ENCODE results near the gene RPS26. TPM values are rescaled to one million over a fixed set of nuclear protein-coding genes. Genes with fewer than 3 reads are reported as not detected.

The RPS26 gene
- total and polyA plus RNA-seq, 2 of the 13 experiments (the other 11 are each of a cell fraction or from before 2014, with no cell fraction given) = 150 to 421 TPM

DNA sequence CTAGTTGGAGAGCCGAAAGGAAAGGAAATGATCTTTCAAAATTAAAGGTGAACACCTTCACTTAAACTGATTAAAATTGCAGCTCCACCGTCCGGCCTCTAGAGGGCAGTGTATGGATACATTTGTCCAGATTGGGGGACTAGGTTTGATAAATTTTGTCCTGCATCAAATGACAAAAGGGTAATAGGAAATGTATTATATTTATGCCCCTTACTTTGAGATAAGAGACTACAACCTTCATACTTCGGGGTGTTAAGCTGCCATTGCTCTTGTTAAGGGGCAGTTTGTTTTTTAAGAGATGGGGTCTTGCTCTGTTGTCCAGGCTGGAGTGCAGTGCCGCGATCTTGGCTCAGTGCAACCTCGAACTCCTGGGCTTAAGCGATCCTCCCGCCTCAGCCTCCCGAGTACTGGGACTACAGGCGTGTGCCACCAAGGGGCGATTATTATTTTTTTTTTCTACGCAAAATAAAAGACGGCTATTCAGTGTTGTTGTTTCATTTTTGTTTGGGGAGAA is 45.5 kb upstream of the RPS26 start (continued):
- no peak for TF ChIP-seq ZNF430 (CRISPR knock-in tag; IDR thresholded peaks at IDR 0.05)
- TF ChIP-seq, protein P1, sequence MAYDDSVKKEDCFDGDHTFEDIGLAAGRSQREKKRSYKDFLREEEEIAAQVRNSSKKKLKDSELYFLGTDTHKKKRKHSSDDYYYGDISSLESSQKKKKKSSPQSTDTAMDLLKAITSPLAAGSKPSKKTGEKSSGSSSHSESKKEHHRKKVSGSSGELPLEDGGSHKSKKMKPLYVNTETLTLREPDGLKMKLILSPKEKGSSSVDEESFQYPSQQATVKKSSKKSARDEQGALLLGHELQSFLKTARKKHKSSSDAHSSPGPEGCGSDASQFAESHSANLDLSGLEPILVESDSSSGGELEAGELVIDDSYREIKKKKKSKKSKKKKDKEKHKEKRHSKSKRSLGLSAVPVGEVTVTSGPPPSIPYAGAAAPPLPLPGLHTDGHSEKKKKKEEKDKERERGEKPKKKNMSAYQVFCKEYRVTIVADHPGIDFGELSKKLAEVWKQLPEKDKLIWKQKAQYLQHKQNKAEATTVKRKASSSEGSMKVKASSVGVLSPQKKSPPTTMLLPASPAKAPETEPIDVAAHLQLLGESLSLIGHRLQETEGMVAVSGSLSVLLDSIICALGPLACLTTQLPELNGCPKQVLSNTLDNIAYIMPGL (CRISPR knock-in tag; IDR thresholded peaks at IDR 0.05; ENCODE audit: borderline replicate concordance in 1 of 2, low read depth in 1 of 2) = peak in 1 of 2 experiments; percentile 42; a peak in 1 of 4 replicates
- TF ChIP-seq ZNF282 (IDR thresholded peaks at IDR 0.05; ENCODE audit: partially characterized antibody) = no peak
- TF ChIP-seq HNRNPL (IDR thresholded peaks at IDR 0.05; ENCODE audit: low read depth, low read length) = no peak
- no peak for TF ChIP-seq PLRG1 (conservative IDR thresholded peaks at IDR 0.05)
- no peak for TF ChIP-seq HOXD1 (CRISPR knock-in tag; IDR thresholded peaks at IDR 0.05)
- TF ChIP-seq CHD4 (IDR thresholded peaks at IDR 0.05; ENCODE audit: borderline replicate concordance, low read length) = peak; percentile 95
- TF ChIP-seq MEF2D (CRISPR knock-in tag; IDR thresholded peaks at IDR 0.05) = no peak
- TF ChIP-seq ZNF3 (CRISPR knock-in tag; IDR thresholded peaks at IDR 0.05) = peak; percentile 70; the same call in 1 of the 2 replicates
- no peak for TF ChIP-seq HNF4G (IDR thresholded peaks at IDR 0.05; ENCODE audit: borderline replicate concordance, low read depth, low read length)
- TF ChIP-seq HNF4G (CRISPR knock-in tag; IDR thresholded peaks at IDR 0.05; ENCODE audit: borderline replicate concordance, low read depth) = no peak
- TF ChIP-seq NAIF1 (CRISPR knock-in tag; IDR thresholded peaks at IDR 0.05; ENCODE audit: borderline replicate concordance) = peak; percentile 75; the same call in 1 of the 2 replicates
- no peak for TF ChIP-seq ZNF564 (CRISPR knock-in tag; IDR thresholded peaks at IDR 0.05)
- no peak for TF ChIP-seq ZNF724P (CRISPR knock-in tag; IDR thresholded peaks at IDR 0.05; ENCODE audit: borderline replicate concordance)
- TF ChIP-seq, protein P2, sequence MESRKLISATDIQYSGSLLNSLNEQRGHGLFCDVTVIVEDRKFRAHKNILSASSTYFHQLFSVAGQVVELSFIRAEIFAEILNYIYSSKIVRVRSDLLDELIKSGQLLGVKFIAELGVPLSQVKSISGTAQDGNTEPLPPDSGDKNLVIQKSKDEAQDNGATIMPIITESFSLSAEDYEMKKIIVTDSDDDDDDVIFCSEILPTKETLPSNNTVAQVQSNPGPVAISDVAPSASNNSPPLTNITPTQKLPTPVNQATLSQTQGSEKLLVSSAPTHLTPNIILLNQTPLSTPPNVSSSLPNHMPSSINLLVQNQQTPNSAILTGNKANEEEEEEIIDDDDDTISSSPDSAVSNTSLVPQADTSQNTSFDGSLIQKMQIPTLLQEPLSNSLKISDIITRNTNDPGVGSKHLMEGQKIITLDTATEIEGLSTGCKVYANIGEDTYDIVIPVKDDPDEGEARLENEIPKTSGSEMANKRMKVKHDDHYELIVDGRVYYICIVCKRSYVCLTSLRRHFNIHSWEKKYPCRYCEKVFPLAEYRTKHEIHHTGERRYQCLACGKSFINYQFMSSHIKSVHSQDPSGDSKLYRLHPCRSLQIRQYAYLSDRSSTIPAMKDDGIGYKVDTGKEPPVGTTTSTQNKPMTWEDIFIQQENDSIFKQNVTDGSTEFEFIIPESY (CRISPR knock-in tag; IDR thresholded peaks at IDR 0.05) = peak; percentile 88
- TF ChIP-seq SETDB1 (CRISPR knock-in tag; IDR thresholded peaks at IDR 0.05; ENCODE audit: borderline replicate concordance) = no peak
- TF ChIP-seq KDM1A (CRISPR knock-in tag; IDR thresholded peaks at IDR 0.05) = peak; percentile 44; the same call in 1 of the 2 replicates
- TF ChIP-seq ZNF552 (CRISPR knock-in tag; IDR thresholded peaks at IDR 0.05; ENCODE audit: borderline replicate concordance) = no peak
- TF ChIP-seq ZNF768 (CRISPR knock-in tag; IDR thresholded peaks at IDR 0.05) = peak; percentile 76; the same call in 1 of the 2 replicates
- TF ChIP-seq, protein P3, sequence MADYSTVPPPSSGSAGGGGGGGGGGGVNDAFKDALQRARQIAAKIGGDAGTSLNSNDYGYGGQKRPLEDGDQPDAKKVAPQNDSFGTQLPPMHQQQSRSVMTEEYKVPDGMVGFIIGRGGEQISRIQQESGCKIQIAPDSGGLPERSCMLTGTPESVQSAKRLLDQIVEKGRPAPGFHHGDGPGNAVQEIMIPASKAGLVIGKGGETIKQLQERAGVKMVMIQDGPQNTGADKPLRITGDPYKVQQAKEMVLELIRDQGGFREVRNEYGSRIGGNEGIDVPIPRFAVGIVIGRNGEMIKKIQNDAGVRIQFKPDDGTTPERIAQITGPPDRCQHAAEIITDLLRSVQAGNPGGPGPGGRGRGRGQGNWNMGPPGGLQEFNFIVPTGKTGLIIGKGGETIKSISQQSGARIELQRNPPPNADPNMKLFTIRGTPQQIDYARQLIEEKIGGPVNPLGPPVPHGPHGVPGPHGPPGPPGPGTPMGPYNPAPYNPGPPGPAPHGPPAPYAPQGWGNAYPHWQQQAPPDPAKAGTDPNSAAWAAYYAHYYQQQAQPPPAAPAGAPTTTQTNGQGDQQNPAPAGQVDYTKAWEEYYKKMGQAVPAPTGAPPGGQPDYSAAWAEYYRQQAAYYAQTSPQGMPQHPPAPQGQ (CRISPR knock-in tag; IDR thresholded peaks at IDR 0.05; ENCODE audit: borderline replicate concordance) = no peak
- TF ChIP-seq CREM (IDR thresholded peaks at IDR 0.05) = 0 out of 2 replicates have a peak, but pooled peaks have one; percentile 26
- no peak for TF ChIP-seq CREM (CRISPR knock-in tag; IDR thresholded peaks at IDR 0.05)
- TF ChIP-seq AKAP8 (CRISPR knock-in tag; IDR thresholded peaks at IDR 0.05) = no peak
- TF ChIP-seq, protein P4, sequence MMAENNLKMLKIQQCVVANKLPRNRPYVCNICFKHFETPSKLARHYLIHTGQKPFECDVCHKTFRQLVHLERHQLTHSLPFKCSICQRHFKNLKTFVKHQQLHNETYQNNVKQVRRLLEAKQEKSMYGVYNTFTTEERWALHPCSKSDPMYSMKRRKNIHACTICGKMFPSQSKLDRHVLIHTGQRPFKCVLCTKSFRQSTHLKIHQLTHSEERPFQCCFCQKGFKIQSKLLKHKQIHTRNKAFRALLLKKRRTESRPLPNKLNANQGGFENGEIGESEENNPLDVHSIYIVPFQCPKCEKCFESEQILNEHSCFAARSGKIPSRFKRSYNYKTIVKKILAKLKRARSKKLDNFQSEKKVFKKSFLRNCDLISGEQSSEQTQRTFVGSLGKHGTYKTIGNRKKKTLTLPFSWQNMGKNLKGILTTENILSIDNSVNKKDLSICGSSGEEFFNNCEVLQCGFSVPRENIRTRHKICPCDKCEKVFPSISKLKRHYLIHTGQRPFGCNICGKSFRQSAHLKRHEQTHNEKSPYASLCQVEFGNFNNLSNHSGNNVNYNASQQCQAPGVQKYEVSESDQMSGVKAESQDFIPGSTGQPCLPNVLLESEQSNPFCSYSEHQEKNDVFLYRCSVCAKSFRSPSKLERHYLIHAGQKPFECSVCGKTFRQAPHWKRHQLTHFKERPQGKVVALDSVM (CRISPR knock-in tag; IDR thresholded peaks at IDR 0.05) = peak; percentile 97
